Transverse colon (tissue), 4 donors: ENCODE measurements around the gene PPM1H. TPM values are rescaled to one million over a fixed set of nuclear protein-coding genes. Genes with fewer than 3 reads are reported as not detected.

Source experiments
- DNase-seq: peaks from one replicate; pipeline ENCODE4 v3.0.0-alpha.2; 2019
- H3K27ac ChIP-seq, 4 donors: fragments of 200-600 bp; sonication (generic); 2 replicates each; pipeline ENCODE4 v1.5.1; 2016 to 2018; ENCODE audit warnings: inconsistent platforms in 4 of 4
- H3K27me3 ChIP-seq: fragments of 200-600 bp; sonication (generic); 2 replicates; pipeline ENCODE4 v1.5.1; 2017; ENCODE audit warnings: inconsistent platforms
- H3K36me3 ChIP-seq, 4 donors: fragments of 200-600 bp; sonication (generic); 2 replicates each; pipeline ENCODE4 v1.5.1; 2017 to 2019; ENCODE audit warnings: inconsistent platforms in 4 of 4
- H3K4me1 ChIP-seq, 4 donors: fragments of 200-600 bp; sonication (generic); 2 replicates each; pipeline ENCODE4 v1.5.1; 2017 to 2020; ENCODE audit warnings: inconsistent platforms in 4 of 4
- H3K4me3 ChIP-seq, 4 donors: fragments of 200-600 bp; sonication (generic); 1 replicate in 1 of 4; 2 replicates in 3 of 4; pipeline versions ENCODE4 v1.5.1 to v1.6.1; 2017 to 2019; ENCODE audit warnings: inconsistent platforms in 4 of 4
- H3K9me3 ChIP-seq, 2 donors: fragments of 200-600 bp; sonication (generic); 2 replicates each; pipeline ENCODE4 v1.5.1; 2017 to 2019; ENCODE audit warnings: inconsistent platforms in 2 of 2
- EP300 ChIP-seq: sonication (generic); formaldehyde crosslinking; IDR thresholded peaks from one replicate; pipeline ENCODE4 v1.6.1; 2017; ENCODE audit warnings: antibody characterized with exemption, low read depth
- POLR2A ChIP-seq: fragments of 450-650 bp; IDR thresholded peaks from one replicate; pipeline ENCODE4 v1.6.1; 2016; ENCODE audit warnings: antibody characterized with exemption, mild to moderate bottlenecking, moderate library complexity
- POLR2AphosphoS5 ChIP-seq, 3 donors: sonication (generic); formaldehyde crosslinking; IDR thresholded peaks; one replicate each; pipeline ENCODE4 v1.6.1; 2016; ENCODE audit warnings: antibody characterized with exemption in 3 of 3
- WGBS, 2 donors: methylation state at CpG; one replicate each; pipeline ENCODE4 v1.1.5; 2018; ENCODE audit warnings: low coverage in 1 of 2; 5-methylcytosine and 5-hydroxymethylcytosine counted together
- in situ Hi-C, 4 donors: fragments of 200-750 bp; cut with MboI; loops; one replicate each; pipeline versions ENCODE4 v1.15.0 to v1.15.1; 2017; ENCODE audit warnings: low sequenced_read_pairs in 3 of 4, low pct_ligation_motif_present in 1 of 4, low pct_unique_long_range_greater_than_20kb in 1 of 4
- intact Hi-C: fragments of 100-400 bp; cut with DNase I; formaldehyde crosslinking; loops from one replicate; pipeline ENCODE4 v1.15.1; 2023; ENCODE audit warnings: low total_unique reads
- total RNA-seq, 4 donors: library from RNA; depleted of rRNA; stranded (reverse); fragments of >200 nt; gene quantifications; one replicate each; pipeline ENCODE4 v1.1.0, GENCODE V29; 2016
- TF ChIP-seq, protein P1 (sequence below), 5 experiments: fragments of 200-600 bp in 3 of 5; fragments of 450-650 bp in 2 of 5; sonication (generic) in 3 of 5; IDR thresholded peaks; 1 replicate in 2 of 5; 2 replicates in 3 of 5; pipeline ENCODE4 v1.5.1; 2016 to 2017; ENCODE audit warnings: antibody characterized with exemption in 5 of 5, inconsistent platforms in 3 of 5, mild to moderate bottlenecking in 2 of 5, moderate library complexity in 1 of 5

Gene PPM1H
- total RNA-seq, 4 donors from 2014 or later = 0.37 to 3.2 (median 2.8) TPM

- intact Hi-C loops = no loop called here
- WGBS, 2 donors = 96% methylated on average over 2 of the region's 2 CpGs; no CpG with 5 or more reads in 1 of the 2 donors
- no peak for DNase-seq
- H3K27ac ChIP-seq = no peak overlapping the region
- H3K36me3 ChIP-seq = no peaks in the 10 kb centered on the region
- no peak overlapping the region for H3K4me3 ChIP-seq
- in situ Hi-C loops = no loop called here
- no peaks in the 10 kb centered on the region for H3K9me3 ChIP-seq
- H3K4me1 ChIP-seq = no peaks in the 10 kb centered on the region
- TF ChIP-seq, protein P1, sequence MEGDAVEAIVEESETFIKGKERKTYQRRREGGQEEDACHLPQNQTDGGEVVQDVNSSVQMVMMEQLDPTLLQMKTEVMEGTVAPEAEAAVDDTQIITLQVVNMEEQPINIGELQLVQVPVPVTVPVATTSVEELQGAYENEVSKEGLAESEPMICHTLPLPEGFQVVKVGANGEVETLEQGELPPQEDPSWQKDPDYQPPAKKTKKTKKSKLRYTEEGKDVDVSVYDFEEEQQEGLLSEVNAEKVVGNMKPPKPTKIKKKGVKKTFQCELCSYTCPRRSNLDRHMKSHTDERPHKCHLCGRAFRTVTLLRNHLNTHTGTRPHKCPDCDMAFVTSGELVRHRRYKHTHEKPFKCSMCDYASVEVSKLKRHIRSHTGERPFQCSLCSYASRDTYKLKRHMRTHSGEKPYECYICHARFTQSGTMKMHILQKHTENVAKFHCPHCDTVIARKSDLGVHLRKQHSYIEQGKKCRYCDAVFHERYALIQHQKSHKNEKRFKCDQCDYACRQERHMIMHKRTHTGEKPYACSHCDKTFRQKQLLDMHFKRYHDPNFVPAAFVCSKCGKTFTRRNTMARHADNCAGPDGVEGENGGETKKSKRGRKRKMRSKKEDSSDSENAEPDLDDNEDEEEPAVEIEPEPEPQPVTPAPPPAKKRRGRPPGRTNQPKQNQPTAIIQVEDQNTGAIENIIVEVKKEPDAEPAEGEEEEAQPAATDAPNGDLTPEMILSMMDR (IDR thresholded peaks at IDR 0.05) = no peak
- TF ChIP-seq EP300 (no peak), POLR2A (no peak), POLR2AphosphoS5 (IDR thresholded peaks at IDR 0.05) (no peak)
- H3K27me3 ChIP-seq = no peaks in the 10 kb centered on the region
These were observed 316.0 kb downstream of the PPM1H start for GRCh38 chr12:62618930-62619329.

DNA sequence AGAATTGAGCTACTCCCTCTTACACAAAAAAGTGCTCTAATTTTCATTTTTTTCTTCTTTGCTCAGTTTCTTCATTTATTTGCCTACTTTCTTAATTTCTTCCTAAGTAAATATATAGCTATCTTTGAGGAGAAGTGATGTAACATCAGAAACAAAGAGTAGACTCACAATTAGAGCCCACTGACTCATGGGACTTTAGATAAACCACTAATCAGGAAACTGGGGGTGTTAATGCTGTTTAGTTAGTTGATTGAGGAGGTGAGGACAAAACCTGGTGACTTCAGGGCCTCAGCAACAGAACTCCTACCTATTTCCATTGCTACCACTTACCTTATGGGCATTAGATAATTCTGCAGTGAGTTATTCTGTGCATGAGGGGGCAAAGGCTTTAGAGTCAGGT is 316.6 kb downstream of the PPM1H start:
- no peak overlapping the region for H3K27ac ChIP-seq
- in situ Hi-C loops = no loop called here
- H3K27me3 ChIP-seq = no peaks in the 10 kb centered on the region
- no peak for DNase-seq
- no peaks in the 10 kb centered on the region for H3K4me1 ChIP-seq
- no peak overlapping the region for H3K4me3 ChIP-seq
- intact Hi-C loops = no loop called here
- no peaks in the 10 kb centered on the region for H3K36me3 ChIP-seq
- TF ChIP-seq, protein P1 (IDR thresholded peaks at IDR 0.05) = no peak
- TF ChIP-seq EP300 (no peak), POLR2AphosphoS5 (IDR thresholded peaks at IDR 0.05) (no peak), POLR2A (no peak)
- no peaks in the 10 kb centered on the region for H3K9me3 ChIP-seq

- no peak for DNase-seq
- Histone ChIP-seq H3K27ac (no peak overlapping the region), H3K36me3 (no peaks in the 10 kb centered on the region), H3K9me3 (no peaks in the 10 kb centered on the region), H3K4me3 (no peak overlapping the region), H3K4me1 (no peaks in the 10 kb centered on the region), H3K27me3 (no peaks in the 10 kb centered on the region)
- intact Hi-C loops = no loop called here
- 100% methylated on average over 1 of the region's 1 CpG for WGBS, 2 donors
- in situ Hi-C loops = no loop called here
- TF ChIP-seq POLR2A = no peak
- no peak for TF ChIP-seq POLR2AphosphoS5 (IDR thresholded peaks at IDR 0.05)
- TF ChIP-seq, protein P1 (IDR thresholded peaks at IDR 0.05) = no peak
These were observed 321.9 kb downstream of the PPM1H start for GRCh38 chr12:62613081-62613480.

DNA sequence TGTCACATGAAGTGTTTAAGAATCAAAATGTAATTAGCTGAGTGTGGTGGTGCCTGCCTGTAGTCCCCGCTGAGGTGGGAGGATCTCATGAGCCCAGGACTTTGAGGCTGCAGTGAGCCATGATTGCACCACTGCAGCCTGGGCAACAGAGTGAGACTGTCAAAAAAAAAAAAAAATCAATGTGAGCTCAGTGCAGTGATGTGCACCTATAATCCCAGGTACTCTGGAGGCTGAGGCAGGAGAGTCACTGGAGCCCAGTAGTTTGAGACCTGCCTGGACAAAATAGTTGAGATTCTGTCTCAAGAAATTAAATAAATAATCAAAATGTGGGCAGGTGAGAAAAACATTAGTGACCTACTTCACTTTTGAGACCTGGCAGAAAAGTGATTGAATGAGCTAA is 328.3 kb downstream of the PPM1H start:
- TF ChIP-seq POLR2A (no peak), POLR2AphosphoS5 (IDR thresholded peaks at IDR 0.05) (no peak), EP300 (no peak)
- TF ChIP-seq, protein P1 (IDR thresholded peaks at IDR 0.05) = no peak
- Histone ChIP-seq H3K27ac (no peak overlapping the region), H3K36me3 (no peaks in the 10 kb centered on the region), H3K4me1 (peaks cover 3 to 18% (median 9%) of the 10 kb centered on the region in 4 donors), H3K4me3 (no peak overlapping the region), H3K27me3 (no peaks in the 10 kb centered on the region), H3K9me3 (no peaks in the 10 kb centered on the region)
- in situ Hi-C loops = no loop called here
- WGBS, 2 donors = 91% methylated on average over 1 of the region's 1 CpG; no CpG with 5 or more reads in 1 of the 2 donors
- intact Hi-C loops = no loop called here
- no peak for DNase-seq
